NCI-H1417 (cell line): ENCODE results near the gene HEPHL1.

ENCODE experiments used
- DNase-seq, 3 experiments: peaks; one replicate each; lab custom pipeline; 2025; lab: John Stamatoyannopoulos, UW

Gene HEPHL1

DNA sequence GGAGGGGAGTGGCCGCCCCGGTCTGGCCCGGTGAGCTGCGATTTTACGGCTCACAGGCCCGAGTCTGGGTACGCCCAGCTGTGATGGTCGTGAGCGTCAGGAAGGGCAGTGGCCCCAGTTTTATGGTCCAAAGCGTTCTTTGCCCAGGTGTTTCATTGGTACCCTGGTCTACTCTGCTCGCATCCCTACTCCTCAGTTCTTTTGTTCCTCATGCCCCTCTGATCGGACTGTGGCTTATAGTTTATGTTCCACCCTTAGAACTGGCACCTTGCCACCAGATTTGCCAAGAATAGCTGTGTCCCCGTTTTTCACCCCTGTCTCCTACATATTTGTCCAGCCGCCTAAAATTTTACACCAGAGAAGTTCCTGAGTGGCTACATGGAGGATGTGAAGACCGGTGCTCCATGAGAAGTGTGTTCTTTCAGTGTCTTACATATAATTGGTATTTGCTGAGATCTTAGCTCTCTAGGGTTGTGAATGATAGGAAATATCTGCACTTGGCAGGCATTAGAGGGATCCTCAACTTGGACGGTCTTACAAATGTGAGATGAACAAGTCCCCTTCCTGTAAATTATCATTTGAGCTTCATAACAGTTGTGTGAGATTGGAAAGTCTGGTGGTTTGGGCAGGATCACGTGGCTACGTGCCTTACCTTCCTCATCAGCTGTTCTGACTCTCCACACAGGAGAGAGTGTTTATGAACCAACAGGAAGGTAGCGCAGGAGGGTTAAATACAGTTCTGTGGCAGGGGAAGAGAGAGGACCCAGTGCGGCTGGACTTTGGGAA is 108.6 kb downstream of the HEPHL1 start:
- DNase-seq: peak in 2 of 3 experiments; percentile 68 to 81

GRCh38 chr11:94130298-94131046 is 109.3 kb downstream of the HEPHL1 start:
- DNase-seq: peak in 1 of 3 experiments; percentile 51

DNA sequence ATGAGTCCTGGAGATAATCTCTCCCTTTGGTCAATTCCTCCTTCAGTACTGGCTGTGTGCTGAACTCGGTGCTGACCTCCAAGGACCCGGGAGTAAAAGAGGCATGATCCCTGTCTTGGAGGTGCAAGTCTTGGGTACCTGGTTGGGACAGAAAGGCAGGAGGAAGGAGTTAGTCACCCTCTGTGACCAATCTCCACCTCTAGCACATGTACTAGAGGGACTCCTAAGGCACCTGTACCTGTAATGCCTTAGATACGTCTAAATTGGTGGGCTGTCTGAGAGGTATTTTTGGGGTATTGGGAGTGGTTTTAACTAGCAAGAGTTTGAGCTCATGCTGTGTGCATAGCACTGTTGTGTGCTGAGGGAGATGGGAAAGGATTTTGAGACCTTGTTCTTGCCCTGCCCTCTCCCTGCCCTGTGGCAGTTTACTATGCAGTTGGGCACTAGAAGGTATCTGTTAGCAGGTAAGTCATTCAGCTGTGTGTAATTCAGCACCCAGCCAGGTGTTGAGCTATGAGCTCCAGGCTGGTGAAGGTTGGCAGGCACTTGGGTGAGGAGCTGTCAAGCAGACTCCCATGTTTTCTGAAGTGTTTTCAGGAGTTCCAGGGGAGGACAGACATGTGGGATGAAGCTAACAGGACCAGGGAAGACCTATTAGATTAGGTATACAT is 110.0 kb downstream of the HEPHL1 start:
- DNase-seq: peak in 1 of 3 experiments; percentile 26

- DNase-seq: peak in 1 of 3 experiments; percentile 31
Observed at GRCh38 chr11:94131718-94132115, 110.6 kb downstream of the HEPHL1 start.

DNA sequence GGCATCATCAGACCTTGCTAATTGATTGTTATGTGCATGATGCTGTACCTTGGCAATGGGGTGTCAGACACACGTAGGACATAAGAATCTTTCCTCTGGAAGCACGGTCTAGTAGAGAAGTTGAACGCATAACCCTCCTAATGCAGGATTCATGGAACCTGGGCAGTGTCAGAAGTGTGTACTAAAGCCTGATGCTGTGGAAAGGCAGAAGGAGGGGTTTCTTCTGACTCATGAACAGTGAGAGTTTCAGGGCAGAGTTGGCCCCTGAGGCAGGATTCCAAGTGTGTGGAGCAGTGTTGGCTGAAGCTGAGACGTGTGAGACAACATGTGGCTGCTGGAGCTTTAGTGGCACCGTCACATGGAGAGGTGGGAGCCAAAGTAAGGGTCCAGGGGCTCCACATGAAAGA is 111.0 kb downstream of the HEPHL1 start:
- DNase-seq: no peak

DNA sequence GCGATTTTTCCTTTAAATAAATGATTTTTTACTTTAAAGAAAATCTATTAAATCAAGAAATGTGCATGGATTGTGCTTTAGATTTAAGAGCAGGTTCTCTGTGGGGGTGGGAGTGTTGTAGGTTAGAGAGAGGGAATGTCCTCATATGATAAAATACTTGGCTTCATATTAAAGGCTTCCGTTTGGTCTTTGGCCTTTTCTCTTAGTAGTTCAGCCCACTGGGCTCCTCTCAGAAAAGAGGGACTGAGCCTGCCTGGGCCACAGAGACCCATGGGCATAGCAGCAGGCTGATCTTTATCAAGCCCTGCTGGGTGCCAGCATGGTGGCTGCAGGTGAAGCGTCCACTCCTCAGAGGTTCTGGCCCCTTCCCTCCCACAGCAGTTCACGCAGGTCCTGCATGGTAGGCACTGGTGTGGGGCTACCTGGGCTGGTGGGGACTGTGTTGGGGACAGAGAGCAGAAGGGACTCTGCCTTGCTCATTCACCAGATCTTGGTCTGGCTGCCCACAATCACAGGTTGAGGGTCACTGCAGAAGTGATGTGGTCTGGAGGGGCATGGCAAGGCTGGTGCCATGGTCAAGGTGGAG is 111.8 kb downstream of the HEPHL1 start:
- DNase-seq: no peak

- no peak for DNase-seq
Observed at GRCh38 chr11:94133752-94134151, 112.6 kb downstream of the HEPHL1 start.

GRCh38 chr11:94134651-94135512 is 113.7 kb downstream of the HEPHL1 start:
- DNase-seq: no peak

DNA sequence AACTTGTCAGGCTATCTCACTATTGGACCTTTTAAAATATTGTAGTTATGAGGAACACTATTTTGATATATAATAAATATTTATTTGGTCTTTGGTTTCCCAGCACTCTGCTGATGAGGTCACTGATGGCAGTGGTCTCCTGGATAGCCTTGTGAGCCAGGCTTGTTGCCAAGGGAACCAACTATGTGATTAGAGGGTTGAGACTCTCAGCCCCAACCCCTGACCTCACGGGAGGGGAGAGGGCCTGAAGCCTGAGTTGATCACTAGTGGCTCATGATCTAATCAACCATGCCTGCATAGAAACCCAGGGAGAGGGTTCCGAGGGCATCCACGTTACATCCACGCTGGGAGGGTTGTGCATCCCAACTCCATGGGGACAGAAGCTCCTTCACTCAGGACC is 118.3 kb downstream of the HEPHL1 start:
- DNase-seq: peak in 1 of 3 experiments; percentile 57

- DNase-seq: no peak
Observed at GRCh38 chr11:94140154-94140655, 119.1 kb downstream of the HEPHL1 start.

DNA sequence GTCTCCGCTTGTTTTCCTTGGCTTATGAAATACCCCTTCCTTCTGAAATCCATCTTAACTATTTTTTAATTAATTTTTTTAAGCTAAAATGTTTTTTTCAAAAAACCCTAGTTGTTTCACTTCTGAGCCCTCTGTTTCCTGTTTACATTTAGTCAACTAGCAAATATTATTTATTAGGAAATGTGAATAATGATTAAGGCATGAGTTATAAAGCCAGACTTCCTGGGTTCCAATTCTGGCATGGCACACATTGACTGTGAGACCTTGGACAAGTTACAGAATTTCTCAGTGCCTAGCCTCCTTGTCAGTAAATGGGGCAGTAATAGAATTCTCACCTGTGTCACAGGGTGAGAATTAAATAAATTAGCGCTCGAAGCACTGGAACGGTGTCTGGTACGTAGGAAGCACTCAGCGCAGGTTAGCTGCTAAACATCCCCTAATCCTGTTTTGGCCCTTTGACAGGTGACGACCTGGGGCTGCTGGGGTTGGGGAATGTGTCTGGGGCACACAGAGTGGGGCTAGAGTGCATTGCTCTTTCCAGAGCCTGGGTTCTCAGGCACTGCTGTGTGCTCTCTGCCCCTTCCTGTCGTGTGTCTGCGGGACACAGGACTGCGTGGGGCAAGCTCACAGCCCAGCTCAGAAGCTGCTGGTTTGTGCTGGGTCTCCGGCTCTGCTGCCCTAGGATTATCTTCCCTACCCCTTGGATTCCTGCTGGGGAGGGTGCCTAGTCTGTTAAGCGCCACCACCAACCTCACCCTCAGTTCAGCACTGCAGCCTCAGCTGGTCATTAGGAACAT is 120.6 kb downstream of the HEPHL1 start:
- DNase-seq: no peak

- no peak for DNase-seq
Observed at GRCh38 chr11:94142308-94143281, 121.4 kb downstream of the HEPHL1 start.

GRCh38 chr11:94144216-94144615 is 123.1 kb downstream of the HEPHL1 start:
- DNase-seq: no peak

GRCh38 chr11:94144664-94145063 is 123.5 kb downstream of the HEPHL1 start:
- no peak for DNase-seq

DNA sequence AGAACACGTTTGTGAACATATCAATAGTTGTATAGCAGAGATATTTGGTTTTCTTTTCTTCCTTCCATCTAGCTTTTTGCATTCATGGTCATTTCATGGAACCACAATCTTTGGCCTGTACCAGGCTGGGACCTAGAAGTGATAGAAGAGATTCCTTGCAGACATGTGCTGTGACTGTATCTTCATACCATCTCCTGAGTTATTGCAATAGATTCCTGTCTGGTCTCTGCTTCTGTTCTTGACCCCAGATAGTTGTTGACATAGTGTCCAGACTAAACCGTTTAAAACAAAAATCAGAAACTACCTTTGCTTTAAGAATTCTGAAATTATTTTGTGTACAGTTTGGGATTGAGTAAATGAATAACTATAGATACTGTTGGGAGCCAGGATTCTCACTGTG is 124.3 kb downstream of the HEPHL1 start:
- no peak for DNase-seq

- DNase-seq: no peak
Observed at GRCh38 chr11:94145916-94146315, 124.8 kb downstream of the HEPHL1 start.

- DNase-seq: no peak
Observed at GRCh38 chr11:94147433-94147845, 126.3 kb downstream of the HEPHL1 start.

GRCh38 chr11:94148189-94148588 is 127.0 kb downstream of the HEPHL1 start:
- no peak for DNase-seq

GRCh38 chr11:94149431-94150017 is 128.4 kb downstream of the HEPHL1 start:
- no peak for DNase-seq
